DMS53 (cell line): ENCODE measurements around the gene AJAP1.

Experiments
- DNase-seq: peaks from one replicate; lab custom pipeline; 2025; lab: John Stamatoyannopoulos, UW

The AJAP1 gene

GRCh38 chr1:4837031-4837600, 182.7 kb downstream of the AJAP1 start:
- no peak for DNase-seq

DNA sequence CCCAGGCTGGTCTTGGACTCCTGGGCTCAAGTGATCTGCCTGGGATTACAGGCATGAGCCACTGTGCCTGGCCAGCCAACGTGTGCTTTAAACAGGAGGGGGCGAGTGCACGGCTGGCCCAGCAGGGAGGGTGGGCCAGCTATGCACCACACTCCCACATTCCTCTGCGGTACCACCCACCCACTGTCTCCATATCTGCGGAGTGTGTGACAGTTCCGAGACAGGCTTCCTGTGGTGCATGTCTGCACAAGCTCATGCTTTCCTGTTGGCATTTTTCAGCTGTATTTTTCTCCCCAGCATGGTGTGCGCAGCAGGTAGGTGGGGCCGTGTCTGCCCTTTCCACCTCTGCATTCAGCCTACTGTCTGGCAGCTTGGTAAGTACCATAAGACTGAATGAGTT, 183.3 kb downstream of the AJAP1 start:
- DNase-seq = no peak

GRCh38 chr1:4838231-4838630, 183.8 kb downstream of the AJAP1 start:
- DNase-seq = no peak
